PC-9 (cell line): ENCODE results near the gene ADAMTS2.

ENCODE experiments used
- CTCF ChIP-seq: fragments of 200-600 bp; sonication (generic); conservative IDR thresholded peaks from 2 replicates; pipeline ENCODE4 v1.6.1; 2017; ENCODE audit warnings: mixed run types, antibody characterized with exemption, mild to moderate bottlenecking, moderate library complexity
- EZH2 ChIP-seq: fragments of 200-600 bp; sonication (generic); IDR thresholded peaks from 2 replicates; pipeline ENCODE4 v1.8.0; 2017; ENCODE audit warnings: antibody characterized with exemption, low read depth

- no peak for TF ChIP-seq CTCF
- no peak for TF ChIP-seq EZH2
Observed at GRCh38 chr5:179381691-179382090, 36.4 kb upstream of the ADAMTS2 start.
